ENCODE measurements around the gene LRPAP1.

GRCh38 chr4:3478446-3479357, 53.5 kb downstream of the LRPAP1 start:
- TF ChIP-seq ZBTB1 (tag by site-specific recombination; IDR thresholded peaks at IDR 0.05) (no peak), ZBTB44 (tag by site-specific recombination; IDR thresholded peaks at IDR 0.05) (no peak), ZNF645 (tag by site-specific recombination; IDR thresholded peaks at IDR 0.05) (no peak), ZNF140 (tag by site-specific recombination; IDR thresholded peaks at IDR 0.05) (no peak), ZNF549 (tag by site-specific recombination; IDR thresholded peaks at IDR 0.05) (no peak), ZNF302 (tag by site-specific recombination; IDR thresholded peaks at IDR 0.05; ENCODE audit: low read depth) (no peak)
- TF ChIP-seq, protein P1, sequence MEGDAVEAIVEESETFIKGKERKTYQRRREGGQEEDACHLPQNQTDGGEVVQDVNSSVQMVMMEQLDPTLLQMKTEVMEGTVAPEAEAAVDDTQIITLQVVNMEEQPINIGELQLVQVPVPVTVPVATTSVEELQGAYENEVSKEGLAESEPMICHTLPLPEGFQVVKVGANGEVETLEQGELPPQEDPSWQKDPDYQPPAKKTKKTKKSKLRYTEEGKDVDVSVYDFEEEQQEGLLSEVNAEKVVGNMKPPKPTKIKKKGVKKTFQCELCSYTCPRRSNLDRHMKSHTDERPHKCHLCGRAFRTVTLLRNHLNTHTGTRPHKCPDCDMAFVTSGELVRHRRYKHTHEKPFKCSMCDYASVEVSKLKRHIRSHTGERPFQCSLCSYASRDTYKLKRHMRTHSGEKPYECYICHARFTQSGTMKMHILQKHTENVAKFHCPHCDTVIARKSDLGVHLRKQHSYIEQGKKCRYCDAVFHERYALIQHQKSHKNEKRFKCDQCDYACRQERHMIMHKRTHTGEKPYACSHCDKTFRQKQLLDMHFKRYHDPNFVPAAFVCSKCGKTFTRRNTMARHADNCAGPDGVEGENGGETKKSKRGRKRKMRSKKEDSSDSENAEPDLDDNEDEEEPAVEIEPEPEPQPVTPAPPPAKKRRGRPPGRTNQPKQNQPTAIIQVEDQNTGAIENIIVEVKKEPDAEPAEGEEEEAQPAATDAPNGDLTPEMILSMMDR (tag by site-specific recombination; IDR thresholded peaks at IDR 0.05) = no peak

Data from HEK293 (cell line).